NT2/D1 (cell line): ENCODE data around the gene ADAMTSL2.

Experiments used
- DNase-seq: peaks from one replicate; pipeline ENCODE4 v3.0.0-alpha.2; 2011; ENCODE audit warnings: low read depth, low spot score
- H3K27me3 ChIP-seq: 2 replicates; pipeline ENCODE4 v1.6.0; 2011; ENCODE audit warnings: mild to moderate bottlenecking; ENCODE audit not compliant: insufficient read length, insufficient read depth
- H3K36me3 ChIP-seq: 2 replicates; pipeline ENCODE4 v1.6.1; 2011; ENCODE audit warnings: mild to moderate bottlenecking, low read length, mixed read lengths; ENCODE audit not compliant: insufficient read depth, insufficient read length
- H3K4me1 ChIP-seq: 2 replicates; pipeline ENCODE4 v1.5.1; 2011; ENCODE audit not compliant: insufficient read depth, insufficient read length
- H3K4me3 ChIP-seq: 2 replicates; pipeline ENCODE4 v1.5.1; 2011; ENCODE audit warnings: low read depth; ENCODE audit not compliant: insufficient read length
- H3K9ac ChIP-seq: 2 replicates; pipeline ENCODE4 v1.6.0; 2011; ENCODE audit warnings: low read depth; ENCODE audit not compliant: insufficient read length
- H3K9me3 ChIP-seq: 2 replicates; pipeline ENCODE4 v1.5.1; 2011; ENCODE audit warnings: mild to moderate bottlenecking, low read length; ENCODE audit not compliant: insufficient read depth
- SUZ12 ChIP-seq: IDR thresholded peaks from 2 replicates; pipeline ENCODE4 v1.6.1; 2011; ENCODE audit not compliant: insufficient read length, insufficient read depth; ENCODE audit errors: extremely low read depth
- YY1 ChIP-seq: IDR thresholded peaks from 2 replicates; pipeline ENCODE4 v1.6.1; 2011; ENCODE audit not compliant: insufficient read length, insufficient read depth
- ZNF274 ChIP-seq: IDR thresholded peaks from 2 replicates; pipeline ENCODE4 v1.6.1; 2011; ENCODE audit warnings: mild to moderate bottlenecking, low read depth, low read length

ADAMTSL2 gene

DNA sequence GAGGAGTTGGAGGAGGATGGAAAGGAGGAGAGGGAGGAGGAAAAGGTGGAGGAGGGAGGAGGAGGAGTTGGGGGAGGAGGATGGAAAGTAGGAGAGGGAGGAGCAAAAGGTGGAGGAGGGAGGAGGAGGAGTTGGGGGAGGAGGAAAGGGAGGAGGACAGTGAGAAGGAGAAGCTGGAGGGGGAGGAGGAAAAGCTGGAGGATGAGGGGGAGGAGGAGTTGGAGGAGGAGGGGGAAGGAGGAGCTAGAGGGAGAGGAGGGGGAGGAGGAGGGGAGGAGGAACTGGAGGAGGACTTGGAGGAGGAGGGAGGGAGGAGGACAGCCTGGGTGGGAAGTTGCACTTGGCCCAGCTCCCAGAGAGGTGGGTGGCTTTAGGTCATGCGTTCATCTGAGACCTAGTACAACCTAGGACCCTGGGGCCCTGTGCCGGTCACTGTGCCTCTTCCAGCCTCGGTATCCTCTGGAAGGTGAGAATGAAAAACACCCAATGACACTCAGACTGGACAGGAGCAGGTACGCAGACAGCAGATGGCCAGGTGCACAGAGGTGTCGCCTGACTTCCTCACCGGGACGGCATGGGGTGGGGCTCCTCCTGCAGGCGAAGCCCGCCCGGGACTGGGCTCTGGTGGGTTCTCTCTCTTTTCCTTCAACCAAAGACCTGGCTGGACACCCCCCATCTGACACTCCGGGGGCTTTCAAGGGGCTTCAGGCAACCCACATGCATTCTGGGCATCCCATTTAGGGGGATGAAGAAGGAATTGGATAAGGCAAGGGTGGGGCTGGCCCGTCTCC lies 43.4 kb upstream of the ADAMTSL2 start:
- Histone ChIP-seq H3K27me3 (no peaks in the 10 kb centered on the region), H3K4me1 (peaks cover 16% of the 10 kb centered on the region), H3K9ac (no peak overlapping the region), H3K9me3 (no peaks in the 10 kb centered on the region), H3K36me3 (no peaks in the 10 kb centered on the region), H3K4me3 (no peak overlapping the region)
- DNase-seq, result no peak
- TF ChIP-seq YY1 (no peak), SUZ12 (no peak), ZNF274 (no peak)

DNA sequence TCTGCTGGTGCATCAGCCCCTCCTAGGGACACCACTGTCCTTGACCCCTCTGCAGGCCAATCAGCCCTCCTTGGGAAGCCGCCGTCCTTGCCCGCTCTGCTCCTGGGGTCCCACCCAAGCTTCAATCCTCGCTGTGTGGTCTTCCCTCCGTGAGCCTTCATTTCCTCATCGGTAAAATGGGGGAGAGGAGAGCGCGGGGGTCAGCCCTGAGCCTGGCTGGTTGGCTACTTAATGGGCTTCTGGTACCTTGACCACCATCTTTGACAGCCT lies 42.9 kb upstream of the ADAMTSL2 start:
- H3K27me3 ChIP-seq, result peaks cover 2% of the 10 kb centered on the region
- no peak for DNase-seq
- no peaks in the 10 kb centered on the region for H3K36me3 ChIP-seq
- H3K9me3 ChIP-seq, result no peaks in the 10 kb centered on the region
- H3K4me1 ChIP-seq, result peaks cover 19% of the 10 kb centered on the region
- H3K9ac ChIP-seq, result no peak overlapping the region
- no peak for TF ChIP-seq YY1
- TF ChIP-seq SUZ12, result no peak
- TF ChIP-seq ZNF274, result no peak
- H3K4me3 ChIP-seq, result no peak overlapping the region

DNA sequence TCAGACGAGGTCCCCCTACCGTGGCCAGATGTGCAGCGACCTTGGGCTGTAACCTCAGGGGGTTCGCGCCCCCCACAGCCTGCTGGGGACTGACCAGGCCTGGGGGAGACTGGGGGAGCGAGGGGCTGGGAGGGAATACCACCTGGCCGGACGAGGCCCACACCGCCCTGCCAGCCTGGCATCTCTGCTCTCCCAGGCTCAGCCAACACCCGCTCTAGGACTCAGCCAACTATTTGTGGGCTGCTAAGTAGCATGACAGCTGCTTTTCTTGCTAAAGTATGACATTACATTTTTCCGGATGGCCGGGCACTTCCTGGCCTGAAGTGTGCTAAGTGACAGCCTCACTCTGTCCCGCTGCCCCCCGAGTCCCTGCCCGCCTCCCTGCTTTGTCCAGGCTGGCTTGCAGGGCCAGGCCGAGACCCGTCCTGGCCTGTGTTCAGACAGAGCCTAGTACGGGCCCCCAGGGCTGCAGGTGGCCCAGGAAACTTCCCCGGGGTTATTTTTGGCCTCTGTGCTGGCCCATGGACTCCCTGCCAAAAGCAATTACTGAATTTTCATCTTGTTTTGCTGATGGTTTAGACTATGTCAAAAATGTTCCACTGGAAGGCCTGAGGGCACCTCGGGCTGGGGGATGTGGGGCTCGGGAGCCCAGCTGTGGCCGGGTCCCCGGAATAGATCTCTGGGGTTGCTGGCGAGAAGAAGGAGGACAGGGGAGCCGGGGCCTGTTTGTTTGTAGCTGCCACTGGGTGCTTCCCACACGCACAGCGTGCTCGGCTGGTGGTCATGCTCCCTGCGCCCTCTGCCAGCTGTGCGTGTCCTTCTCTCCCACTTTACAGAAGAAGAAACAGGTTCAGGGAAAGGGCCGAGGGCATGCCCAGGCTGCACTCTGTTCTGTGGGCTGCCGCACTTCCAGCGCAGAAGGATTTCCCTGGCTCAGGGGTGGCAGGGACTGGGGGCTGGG lies 42.2 kb upstream of the ADAMTSL2 start:
- Histone ChIP-seq H3K4me3 (no peak overlapping the region), H3K4me1 (peaks cover 19% of the 10 kb centered on the region), H3K27me3 (peaks cover 2% of the 10 kb centered on the region)

DNA sequence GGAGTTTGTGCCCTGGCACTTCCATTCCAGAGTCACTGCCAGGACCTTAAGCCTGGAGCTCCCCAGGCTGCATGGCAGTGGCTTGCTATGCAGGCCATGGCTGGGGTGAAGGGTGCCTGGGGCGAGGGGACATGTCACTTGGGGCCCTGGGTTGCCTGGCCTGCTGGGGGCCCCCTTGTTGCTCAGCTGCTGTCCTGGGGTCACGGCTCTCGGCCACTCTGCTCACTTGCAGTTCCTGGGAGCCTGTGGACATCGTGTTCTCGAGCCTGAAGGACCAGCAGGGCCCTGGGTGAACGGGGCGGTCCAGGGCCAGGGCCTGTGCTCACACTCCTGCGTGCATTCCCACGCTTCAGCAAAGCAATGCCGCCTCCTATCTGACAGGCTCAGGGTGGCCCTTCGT lies 41.1 kb upstream of the ADAMTSL2 start:
- Histone ChIP-seq H3K36me3 (no peaks in the 10 kb centered on the region), H3K9me3 (no peaks in the 10 kb centered on the region), H3K9ac (no peak overlapping the region), H3K27me3 (peaks cover 2% of the 10 kb centered on the region), H3K4me3 (no peak overlapping the region), H3K4me1 (peaks cover 21% of the 10 kb centered on the region)
- no peak for TF ChIP-seq SUZ12
- no peak for TF ChIP-seq ZNF274
- TF ChIP-seq YY1, result no peak
- no peak for DNase-seq

More for the DNA sequence above, 42.2 kb upstream of the ADAMTSL2 start:
- TF ChIP-seq YY1 (no peak), ZNF274 (no peak), SUZ12 (no peak)
- no peaks in the 10 kb centered on the region for H3K36me3 ChIP-seq
- peak overlapping the region; percentile 9 for H3K9ac ChIP-seq
- DNase-seq, result no peak
- H3K9me3 ChIP-seq, result no peaks in the 10 kb centered on the region

DNA sequence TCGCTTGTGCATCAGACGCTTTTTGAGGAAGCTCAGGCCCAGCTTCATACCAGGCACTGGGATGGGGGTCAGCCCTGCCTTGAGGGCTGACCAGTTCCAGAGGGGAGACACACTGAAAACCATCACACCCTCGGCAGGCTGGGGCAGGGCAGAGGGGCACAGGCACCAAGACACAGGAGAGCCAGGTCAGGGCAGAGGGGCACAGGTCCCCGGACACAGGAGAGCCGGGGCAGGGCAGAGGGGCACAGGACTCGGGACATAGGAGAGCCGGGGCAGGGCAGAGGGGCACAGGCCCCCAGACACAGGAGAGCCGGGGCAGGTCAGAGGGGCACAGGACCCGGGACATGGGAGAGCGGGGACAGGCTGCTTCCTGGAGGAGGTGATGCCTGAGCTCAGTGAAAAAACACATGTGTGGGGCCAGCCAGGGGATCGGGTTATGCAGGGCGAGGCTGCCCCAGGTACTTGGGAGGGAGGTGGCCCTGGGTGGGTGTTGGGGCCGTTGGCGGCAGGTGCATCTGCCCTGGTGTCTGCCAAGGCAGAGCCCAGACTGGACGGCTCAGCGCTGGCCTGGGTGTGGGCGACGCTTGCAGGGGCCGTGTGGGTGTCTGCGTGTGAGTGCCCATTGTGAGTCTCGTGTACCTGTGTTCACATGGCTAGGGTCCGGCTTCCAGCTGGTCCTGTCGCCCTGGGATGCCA lies 40.5 kb upstream of the ADAMTSL2 start:
- peaks cover 2% of the 10 kb centered on the region for H3K27me3 ChIP-seq
- H3K4me1 ChIP-seq, result peaks cover 22% of the 10 kb centered on the region
- H3K9ac ChIP-seq, result no peak overlapping the region
- no peaks in the 10 kb centered on the region for H3K36me3 ChIP-seq
- no peak overlapping the region for H3K4me3 ChIP-seq
- no peak for TF ChIP-seq ZNF274
- no peak for TF ChIP-seq YY1
- DNase-seq, result no peak
- no peaks in the 10 kb centered on the region for H3K9me3 ChIP-seq

DNA sequence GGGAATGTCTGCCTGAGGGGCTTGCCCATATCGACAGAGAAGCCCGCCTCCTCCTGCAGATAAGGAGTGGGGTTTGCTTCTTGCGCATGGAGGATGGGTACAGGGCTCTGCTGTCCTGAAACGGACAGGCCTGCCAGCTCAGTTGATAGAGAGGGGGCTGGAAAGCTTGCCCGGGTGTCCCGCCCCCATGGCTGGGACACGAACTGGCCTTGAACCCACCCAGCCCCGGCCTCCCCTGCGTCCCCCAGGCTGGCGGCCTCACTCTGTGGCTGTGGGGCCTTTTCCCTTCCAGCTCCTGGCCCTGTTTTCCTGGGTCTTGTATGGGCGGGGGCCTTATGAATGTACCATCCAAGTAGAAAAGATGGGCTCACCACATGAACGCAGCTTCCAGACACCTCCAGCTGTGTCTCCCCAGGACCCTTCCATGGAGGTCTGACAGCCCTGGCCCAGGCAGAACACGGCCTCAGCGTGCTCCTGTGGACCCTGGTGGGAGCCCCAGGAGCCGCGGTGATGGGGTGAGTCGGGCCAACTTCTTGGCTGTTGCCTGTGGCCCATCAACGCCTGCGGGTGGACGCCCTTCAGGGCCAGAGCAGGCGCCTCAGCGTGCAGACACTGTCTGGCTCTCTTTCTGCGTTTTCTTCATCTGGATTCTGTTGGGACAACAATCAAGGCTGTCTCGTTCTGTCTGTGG lies 39.7 kb upstream of the ADAMTSL2 start:
- TF ChIP-seq YY1 (no peak), ZNF274 (no peak), SUZ12 (no peak)
- H3K27me3 ChIP-seq, result peaks cover 2% of the 10 kb centered on the region

More for the DNA sequence above, 39.7 kb upstream of the ADAMTSL2 start:
- no peaks in the 10 kb centered on the region for H3K9me3 ChIP-seq
- no peak for DNase-seq
- no peak overlapping the region for H3K9ac ChIP-seq
- peaks cover 22% of the 10 kb centered on the region for H3K4me1 ChIP-seq
- no peak overlapping the region for H3K4me3 ChIP-seq
- no peaks in the 10 kb centered on the region for H3K36me3 ChIP-seq
